Ascending aorta (tissue), 2 donors: Measurements from ENCODE around the gene CLEC16A. TPM values are rescaled to one million over a fixed set of nuclear protein-coding genes. Genes with fewer than 3 reads are reported as not detected.

Source experiments
- DNase-seq, 2 donors: peaks; one replicate each; pipeline ENCODE4 v3.0.0-alpha.2; 2019; ENCODE audit warnings: low spot score in 2 of 2
- H3K27ac ChIP-seq, 2 donors: fragments of 200-600 bp; sonication (generic); one replicate each; pipeline ENCODE4 v1.5.1; 2016 to 2017; ENCODE audit warnings: mild to moderate bottlenecking in 1 of 2
- H3K27me3 ChIP-seq: fragments of 200-600 bp; sonication (generic); one replicate; pipeline ENCODE4 v1.5.1; 2017
- H3K36me3 ChIP-seq, 2 donors: fragments of 200-600 bp; sonication (generic); one replicate each; pipeline ENCODE4 v1.5.1; 2016
- H3K4me1 ChIP-seq, 2 donors: fragments of 200-600 bp; sonication (generic); one replicate each; pipeline ENCODE4 v1.5.1; 2016 to 2017; ENCODE audit warnings: mild to moderate bottlenecking in 1 of 2
- H3K4me3 ChIP-seq, 2 donors: fragments of 200-600 bp; sonication (generic); one replicate each; pipeline ENCODE4 v1.5.1; 2016 to 2017; ENCODE audit warnings: mild to moderate bottlenecking in 1 of 2
- H3K9me3 ChIP-seq, 2 donors: fragments of 200-600 bp; sonication (generic); one replicate each; pipeline ENCODE4 v1.5.1; 2016
- intact Hi-C: fragments of 100-400 bp; cut with DNase I; formaldehyde crosslinking; loops from one replicate; pipeline ENCODE4 v1.15.1; 2023
- total RNA-seq: library from RNA; depleted of rRNA; stranded (reverse); fragments of >200 nt; gene quantifications from one replicate; pipeline ENCODE4 v1.1.0, GENCODE V29; 2016
- TF ChIP-seq, protein P1 (sequence below), 3 experiments: fragments of 200-600 bp in 2 of 3; fragments of 450-650 bp in 1 of 3; sonication (generic) in 2 of 3; IDR thresholded peaks; one replicate each; pipeline ENCODE4 v1.5.1; 2016 to 2019; ENCODE audit warnings: antibody characterized with exemption in 3 of 3, mild to moderate bottlenecking in 1 of 3, moderate library complexity in 1 of 3

The CLEC16A gene
- total RNA-seq, 1 donor from 2014 or later = 16.2 TPM

- intact Hi-C loops = no loop called here
- DNase-seq = no peak
- peaks cover 0 to 11% of the 10 kb centered on the region in 2 donors for H3K4me1 ChIP-seq
- no peaks in the 10 kb centered on the region for H3K36me3 ChIP-seq
- H3K4me3 ChIP-seq = no peak overlapping the region
- TF ChIP-seq, protein P1, sequence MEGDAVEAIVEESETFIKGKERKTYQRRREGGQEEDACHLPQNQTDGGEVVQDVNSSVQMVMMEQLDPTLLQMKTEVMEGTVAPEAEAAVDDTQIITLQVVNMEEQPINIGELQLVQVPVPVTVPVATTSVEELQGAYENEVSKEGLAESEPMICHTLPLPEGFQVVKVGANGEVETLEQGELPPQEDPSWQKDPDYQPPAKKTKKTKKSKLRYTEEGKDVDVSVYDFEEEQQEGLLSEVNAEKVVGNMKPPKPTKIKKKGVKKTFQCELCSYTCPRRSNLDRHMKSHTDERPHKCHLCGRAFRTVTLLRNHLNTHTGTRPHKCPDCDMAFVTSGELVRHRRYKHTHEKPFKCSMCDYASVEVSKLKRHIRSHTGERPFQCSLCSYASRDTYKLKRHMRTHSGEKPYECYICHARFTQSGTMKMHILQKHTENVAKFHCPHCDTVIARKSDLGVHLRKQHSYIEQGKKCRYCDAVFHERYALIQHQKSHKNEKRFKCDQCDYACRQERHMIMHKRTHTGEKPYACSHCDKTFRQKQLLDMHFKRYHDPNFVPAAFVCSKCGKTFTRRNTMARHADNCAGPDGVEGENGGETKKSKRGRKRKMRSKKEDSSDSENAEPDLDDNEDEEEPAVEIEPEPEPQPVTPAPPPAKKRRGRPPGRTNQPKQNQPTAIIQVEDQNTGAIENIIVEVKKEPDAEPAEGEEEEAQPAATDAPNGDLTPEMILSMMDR (IDR thresholded peaks at IDR 0.05) = no peak
- no peaks in the 10 kb centered on the region for H3K9me3 ChIP-seq
- peak overlapping the region; percentile 35 to 58 for H3K27ac ChIP-seq
- H3K27me3 ChIP-seq = no peaks in the 10 kb centered on the region
Measured at GRCh38 chr16:11179574-11179973, 235.2 kb downstream of the CLEC16A start.

DNA sequence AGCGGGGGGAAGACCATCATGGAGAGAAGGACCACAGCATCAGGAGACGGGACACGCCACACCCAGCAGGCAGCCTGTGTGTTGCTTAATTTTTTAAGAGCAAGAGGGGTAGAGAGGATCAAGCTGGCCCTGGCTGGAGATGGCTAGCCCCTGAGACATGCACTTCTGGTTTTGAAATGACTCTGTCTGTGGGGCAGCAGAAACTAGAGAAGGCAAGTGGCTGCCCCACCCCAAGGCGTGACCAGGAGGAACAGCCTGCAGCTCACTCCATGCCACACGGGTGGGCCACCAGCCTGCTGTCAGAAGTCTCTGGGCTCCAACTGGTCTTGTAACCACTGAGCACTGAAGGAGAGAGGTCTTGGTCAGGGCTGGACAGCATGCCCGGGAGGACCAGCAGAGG, 236.1 kb downstream of the CLEC16A start:
- Histone ChIP-seq H3K27ac (no peak overlapping the region), H3K9me3 (no peaks in the 10 kb centered on the region), H3K27me3 (no peaks in the 10 kb centered on the region), H3K4me1 (peaks cover 0 to 11% of the 10 kb centered on the region in 2 donors), H3K4me3 (no peak overlapping the region), H3K36me3 (no peaks in the 10 kb centered on the region)
- no peak for DNase-seq
- intact Hi-C loops = no loop called here
- TF ChIP-seq, protein P1 (IDR thresholded peaks at IDR 0.05) = no peak

GRCh38 chr16:11181242-11181898, 237.0 kb downstream of the CLEC16A start:
- peaks cover 0 to 11% of the 10 kb centered on the region in 2 donors for H3K4me1 ChIP-seq
- H3K9me3 ChIP-seq = no peaks in the 10 kb centered on the region
- intact Hi-C loops = no loop called here
- H3K36me3 ChIP-seq = no peaks in the 10 kb centered on the region
- no peak for DNase-seq
- H3K4me3 ChIP-seq = no peak overlapping the region
- TF ChIP-seq, protein P1 (IDR thresholded peaks at IDR 0.05) = no peak
- no peaks in the 10 kb centered on the region for H3K27me3 ChIP-seq
- no peak overlapping the region for H3K27ac ChIP-seq

DNA sequence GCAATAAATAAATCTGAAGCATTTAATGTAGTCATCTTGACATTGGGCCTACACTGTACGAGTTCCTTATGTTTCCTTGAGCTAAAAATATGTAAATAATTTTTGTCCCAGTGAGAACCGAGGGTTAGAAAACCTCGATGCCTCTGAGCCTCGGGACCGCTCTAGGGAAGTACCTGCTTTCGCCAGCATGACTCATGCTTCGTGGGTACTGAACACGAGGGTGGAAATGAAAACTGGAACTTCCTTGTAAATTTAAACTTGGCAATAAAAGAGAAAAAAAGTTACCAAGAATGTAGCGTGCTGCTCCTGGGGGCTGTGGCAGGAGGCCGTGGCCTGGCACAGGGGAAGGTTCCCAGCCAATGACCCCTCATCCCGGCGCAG, 237.5 kb downstream of the CLEC16A start:
- TF ChIP-seq, protein P1 (IDR thresholded peaks at IDR 0.05) = no peak
- Histone ChIP-seq H3K9me3 (no peaks in the 10 kb centered on the region), H3K27ac (no peak overlapping the region), H3K27me3 (no peaks in the 10 kb centered on the region), H3K4me3 (no peak overlapping the region), H3K36me3 (no peaks in the 10 kb centered on the region), H3K4me1 (peaks cover 0 to 11% of the 10 kb centered on the region in 2 donors)
- intact Hi-C loops = no loop called here
- DNase-seq = no peak

DNA sequence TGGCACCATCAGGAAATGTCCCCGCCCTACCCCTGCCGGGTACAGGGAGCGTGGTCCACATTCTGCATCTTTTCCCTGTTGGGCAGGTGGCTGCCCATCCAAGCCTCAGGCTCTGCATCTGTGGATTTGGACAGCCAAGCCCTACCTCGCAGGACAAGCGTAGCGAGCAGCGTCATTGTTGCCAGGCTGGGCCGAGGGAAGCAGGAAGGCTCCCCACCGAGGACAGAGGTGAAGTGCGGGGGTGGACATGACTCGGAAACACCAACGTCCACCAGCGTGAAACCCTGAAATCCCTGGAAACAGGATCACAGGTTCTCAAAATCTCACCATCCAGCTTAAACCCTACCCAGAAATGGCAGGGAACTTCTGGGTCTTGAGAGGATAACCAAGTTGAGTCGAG, 238.0 kb downstream of the CLEC16A start:
- H3K36me3 ChIP-seq = no peaks in the 10 kb centered on the region
- TF ChIP-seq, protein P1 (IDR thresholded peaks at IDR 0.05) = no peak
- H3K27ac ChIP-seq = no peak overlapping the region
- intact Hi-C loops = no loop called here
- H3K27me3 ChIP-seq = no peaks in the 10 kb centered on the region
- no peak for DNase-seq
- no peaks in the 10 kb centered on the region for H3K9me3 ChIP-seq
- peaks cover 0 to 11% of the 10 kb centered on the region in 2 donors for H3K4me1 ChIP-seq
- H3K4me3 ChIP-seq = no peak overlapping the region
